ENCODE results near the gene SCN4A.
"Not testable (repeated sequence)": the region's sequence is repeated elsewhere in the genome, so short reads cannot be mapped to it uniquely, and the experiment has no call there.

- not testable (repeated sequence) for TF ChIP-seq RARG (CRISPR knock-in tag; IDR thresholded peaks at IDR 0.05; ENCODE audit: low read depth); RELA (CRISPR knock-in tag; IDR thresholded peaks at IDR 0.05)
Measured at GRCh38 chr17:63894821-63895220, 77.9 kb downstream of the SCN4A start.

Measured in HepG2 (cell line).